ENCODE measurements around the gene KCNIP1.

DNA sequence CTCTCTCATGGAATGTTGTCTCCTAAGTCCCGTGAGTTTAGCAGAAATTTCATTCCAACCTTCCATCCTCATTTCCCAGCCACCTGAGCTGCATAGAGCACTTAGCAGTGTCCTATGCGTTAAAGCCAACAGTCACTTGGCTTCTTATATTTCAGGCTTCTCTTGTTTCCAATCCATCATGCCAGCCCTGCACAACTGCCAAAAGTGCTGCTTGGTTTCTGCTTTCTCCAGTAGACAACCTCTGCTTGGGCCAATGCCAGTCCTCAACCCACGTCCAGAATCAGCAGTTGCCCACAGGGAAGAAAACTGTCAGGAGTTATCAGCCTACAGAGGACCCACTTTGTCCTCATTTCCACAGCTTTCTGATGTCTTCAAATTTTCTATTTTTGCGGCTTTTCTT is 42.5 kb downstream of the KCNIP1 start:
- TF ChIP-seq, protein P1, sequence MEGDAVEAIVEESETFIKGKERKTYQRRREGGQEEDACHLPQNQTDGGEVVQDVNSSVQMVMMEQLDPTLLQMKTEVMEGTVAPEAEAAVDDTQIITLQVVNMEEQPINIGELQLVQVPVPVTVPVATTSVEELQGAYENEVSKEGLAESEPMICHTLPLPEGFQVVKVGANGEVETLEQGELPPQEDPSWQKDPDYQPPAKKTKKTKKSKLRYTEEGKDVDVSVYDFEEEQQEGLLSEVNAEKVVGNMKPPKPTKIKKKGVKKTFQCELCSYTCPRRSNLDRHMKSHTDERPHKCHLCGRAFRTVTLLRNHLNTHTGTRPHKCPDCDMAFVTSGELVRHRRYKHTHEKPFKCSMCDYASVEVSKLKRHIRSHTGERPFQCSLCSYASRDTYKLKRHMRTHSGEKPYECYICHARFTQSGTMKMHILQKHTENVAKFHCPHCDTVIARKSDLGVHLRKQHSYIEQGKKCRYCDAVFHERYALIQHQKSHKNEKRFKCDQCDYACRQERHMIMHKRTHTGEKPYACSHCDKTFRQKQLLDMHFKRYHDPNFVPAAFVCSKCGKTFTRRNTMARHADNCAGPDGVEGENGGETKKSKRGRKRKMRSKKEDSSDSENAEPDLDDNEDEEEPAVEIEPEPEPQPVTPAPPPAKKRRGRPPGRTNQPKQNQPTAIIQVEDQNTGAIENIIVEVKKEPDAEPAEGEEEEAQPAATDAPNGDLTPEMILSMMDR (IDR thresholded peaks at IDR 0.05; ENCODE audit: insufficient read depth, low read length): no peak
- TF ChIP-seq POLR2AphosphoS5 (IDR thresholded peaks at IDR 0.05; ENCODE audit: low read depth) (no peak), GABPA (IDR thresholded peaks at IDR 0.05; ENCODE audit: low read depth) (no peak), SPI1 (IDR thresholded peaks at IDR 0.05; ENCODE audit: borderline replicate concordance, low read depth) (no peak)
- TF ChIP-seq, protein P2, sequence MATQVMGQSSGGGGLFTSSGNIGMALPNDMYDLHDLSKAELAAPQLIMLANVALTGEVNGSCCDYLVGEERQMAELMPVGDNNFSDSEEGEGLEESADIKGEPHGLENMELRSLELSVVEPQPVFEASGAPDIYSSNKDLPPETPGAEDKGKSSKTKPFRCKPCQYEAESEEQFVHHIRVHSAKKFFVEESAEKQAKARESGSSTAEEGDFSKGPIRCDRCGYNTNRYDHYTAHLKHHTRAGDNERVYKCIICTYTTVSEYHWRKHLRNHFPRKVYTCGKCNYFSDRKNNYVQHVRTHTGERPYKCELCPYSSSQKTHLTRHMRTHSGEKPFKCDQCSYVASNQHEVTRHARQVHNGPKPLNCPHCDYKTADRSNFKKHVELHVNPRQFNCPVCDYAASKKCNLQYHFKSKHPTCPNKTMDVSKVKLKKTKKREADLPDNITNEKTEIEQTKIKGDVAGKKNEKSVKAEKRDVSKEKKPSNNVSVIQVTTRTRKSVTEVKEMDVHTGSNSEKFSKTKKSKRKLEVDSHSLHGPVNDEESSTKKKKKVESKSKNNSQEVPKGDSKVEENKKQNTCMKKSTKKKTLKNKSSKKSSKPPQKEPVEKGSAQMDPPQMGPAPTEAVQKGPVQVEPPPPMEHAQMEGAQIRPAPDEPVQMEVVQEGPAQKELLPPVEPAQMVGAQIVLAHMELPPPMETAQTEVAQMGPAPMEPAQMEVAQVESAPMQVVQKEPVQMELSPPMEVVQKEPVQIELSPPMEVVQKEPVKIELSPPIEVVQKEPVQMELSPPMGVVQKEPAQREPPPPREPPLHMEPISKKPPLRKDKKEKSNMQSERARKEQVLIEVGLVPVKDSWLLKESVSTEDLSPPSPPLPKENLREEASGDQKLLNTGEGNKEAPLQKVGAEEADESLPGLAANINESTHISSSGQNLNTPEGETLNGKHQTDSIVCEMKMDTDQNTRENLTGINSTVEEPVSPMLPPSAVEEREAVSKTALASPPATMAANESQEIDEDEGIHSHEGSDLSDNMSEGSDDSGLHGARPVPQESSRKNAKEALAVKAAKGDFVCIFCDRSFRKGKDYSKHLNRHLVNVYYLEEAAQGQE (IDR thresholded peaks at IDR 0.05; ENCODE audit: insufficient replicate concordance, low read depth): no peak

Data from HL-60 (cell line).